GM20431 (cell line): Measurements from ENCODE around the gene PIK3R6.

Experiments used
- in situ Hi-C: fragments of 300-500 bp; cut with MseI, MboI; formaldehyde crosslinking; loops from one replicate; pipeline ENCODE4 v1.15.0; 2020; ENCODE audit warnings: low sequenced_read_pairs; ENCODE audit not compliant: unreplicated experiment

PIK3R6 gene

DNA sequence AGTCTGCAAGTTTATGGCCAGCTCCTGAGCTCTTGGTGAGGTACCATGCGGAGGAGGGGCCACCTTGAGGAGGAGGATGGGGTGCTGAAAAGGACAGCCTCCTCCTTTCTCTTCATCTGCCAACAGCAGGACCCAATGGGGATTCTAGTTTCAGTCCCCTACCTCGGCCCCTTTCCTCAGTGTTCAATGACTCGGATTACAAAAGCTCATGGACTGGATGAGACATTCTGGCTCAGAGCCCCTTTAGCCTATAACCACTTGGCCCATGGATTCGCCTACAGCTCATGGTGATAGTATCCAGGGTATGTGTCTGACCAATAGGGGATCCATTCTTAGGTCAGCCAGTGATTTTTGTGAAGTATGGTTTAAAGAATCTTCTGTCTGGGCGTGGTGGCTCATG is 8.5 kb upstream of the PIK3R6 start:
- in situ Hi-C loops: no loop called here

DNA sequence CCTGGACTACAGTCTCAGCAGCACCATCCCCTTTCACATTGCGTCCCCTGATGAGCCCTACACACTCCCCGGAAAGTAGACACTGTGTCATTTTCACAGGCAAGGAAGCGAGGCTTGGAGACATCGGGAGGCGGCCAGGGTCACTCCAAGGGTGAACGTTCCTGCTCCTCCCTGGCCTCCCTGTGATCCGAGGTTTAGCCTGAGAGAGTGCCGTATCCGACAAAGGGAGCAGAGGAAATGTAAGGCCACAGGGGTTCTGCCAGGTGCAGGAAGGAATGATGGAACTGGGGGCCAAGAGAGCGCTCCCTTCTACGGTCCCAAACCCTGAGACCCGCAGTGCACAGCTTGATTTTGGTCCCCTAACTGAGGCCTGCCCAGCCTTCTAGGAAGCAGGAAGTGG is 8.0 kb upstream of the PIK3R6 start:
- in situ Hi-C loops: no loop called here

DNA sequence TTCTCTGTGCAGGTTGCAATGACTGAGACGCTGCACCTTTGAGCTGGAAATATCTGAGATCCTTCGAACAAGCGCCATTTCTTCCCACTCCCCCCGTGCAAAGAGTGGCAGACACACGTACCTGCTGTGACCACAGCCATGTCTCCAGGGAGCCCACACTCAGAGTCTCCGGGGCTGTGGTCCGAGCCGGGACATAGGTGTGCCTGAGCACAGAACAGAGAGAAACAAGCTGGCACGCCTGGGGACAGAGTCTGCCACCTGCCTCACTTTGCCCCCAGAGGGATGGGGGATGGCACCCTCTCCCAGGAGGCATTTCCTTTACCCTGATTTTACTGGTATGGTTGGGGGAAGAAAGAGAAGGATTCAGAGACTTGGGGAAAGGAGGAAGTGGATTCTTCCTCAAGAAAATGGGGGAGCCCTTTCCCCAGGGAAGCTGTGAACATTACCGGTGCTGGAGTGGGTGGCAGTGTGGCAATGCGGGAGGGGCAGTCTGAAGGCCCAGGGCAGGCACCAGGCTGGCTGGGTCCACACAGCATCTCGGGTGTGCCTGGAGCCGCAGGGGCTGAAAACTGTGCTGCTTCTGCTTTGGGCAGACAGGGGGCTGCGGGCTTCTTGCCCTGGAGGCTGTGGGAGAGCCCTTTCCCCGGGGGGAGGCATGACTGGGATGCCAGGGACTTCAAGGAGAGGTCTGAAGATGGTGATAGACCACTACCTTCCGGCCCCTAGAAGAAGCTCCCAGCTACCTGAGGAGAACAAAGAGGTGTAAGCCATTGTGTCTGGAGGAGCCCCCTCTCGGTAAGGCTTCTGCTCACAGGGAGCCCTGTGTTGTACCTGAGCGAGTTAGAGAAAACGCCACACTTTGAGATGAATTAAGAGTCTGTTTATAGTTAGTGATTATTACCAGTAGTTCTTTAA is 6.6 kb upstream of the PIK3R6 start:
- in situ Hi-C loops: no loop called here

- in situ Hi-C loops: no loop called here
Observed at GRCh38 chr17:8872705-8873435, 5.4 kb upstream of the PIK3R6 start.

GRCh38 chr17:8872036-8872704 is 4.7 kb upstream of the PIK3R6 start:
- in situ Hi-C loops: no loop called here

- in situ Hi-C loops: no loop called here
Observed at GRCh38 chr17:8871081-8871581, 3.7 kb upstream of the PIK3R6 start.

- in situ Hi-C loops: no loop called here
Observed at GRCh38 chr17:8870406-8871040, 3.0 kb upstream of the PIK3R6 start.

DNA sequence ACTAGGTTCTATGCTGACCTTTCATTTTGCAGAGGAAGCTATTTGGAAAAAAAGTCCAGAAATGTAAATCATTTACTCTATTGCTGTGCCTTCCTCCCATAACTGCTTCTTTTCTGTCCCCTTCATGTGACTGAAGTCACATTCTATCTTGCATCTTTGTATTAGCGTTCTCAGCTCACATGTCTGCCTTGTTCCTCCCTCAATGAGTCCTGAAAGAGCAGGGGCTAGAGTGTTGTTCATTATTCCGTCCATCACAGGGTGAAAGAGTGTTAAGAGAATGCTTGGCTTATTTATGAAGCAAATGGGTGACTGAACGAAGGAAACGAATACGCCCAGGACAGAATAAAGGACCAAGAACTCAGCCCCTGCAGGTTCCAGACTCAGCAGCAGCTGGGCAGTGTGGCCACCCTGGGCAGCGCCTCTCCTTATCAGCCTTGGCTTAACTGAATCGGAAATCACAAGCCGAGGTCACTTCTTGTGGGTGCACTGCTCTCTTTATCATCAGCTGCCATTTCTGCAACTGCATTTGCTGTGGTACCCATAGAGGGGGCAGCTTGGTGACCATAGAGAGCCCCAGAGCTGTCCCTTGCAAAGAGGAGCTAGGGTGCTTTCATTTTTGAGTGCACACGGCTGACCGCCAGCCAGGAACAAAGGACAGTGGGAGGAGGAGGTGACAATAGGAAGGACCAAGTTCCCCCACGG is 1.8 kb upstream of the PIK3R6 start:
- in situ Hi-C loops: no loop called here

DNA sequence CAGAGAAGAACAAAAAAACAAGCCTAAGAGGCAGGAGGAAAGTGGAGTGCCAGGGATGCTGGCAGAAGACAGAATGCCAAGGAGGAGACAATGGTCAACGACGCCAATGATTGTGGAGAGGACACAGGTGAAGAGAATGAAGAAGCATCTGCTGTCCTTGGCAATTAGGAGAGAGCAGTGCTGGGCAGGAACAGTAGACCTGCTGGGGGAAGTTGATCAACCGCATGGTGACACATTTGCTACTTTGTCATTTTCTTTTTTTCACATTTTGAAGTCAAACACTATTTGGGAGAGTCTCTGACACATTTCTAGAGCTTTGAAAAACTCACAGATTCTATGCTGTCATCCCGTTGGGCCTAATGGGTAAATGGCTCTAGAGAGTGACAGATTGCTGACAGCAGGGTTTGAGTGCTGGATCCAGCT is 1.1 kb upstream of the PIK3R6 start:
- in situ Hi-C loops: no loop called here

GRCh38 chr17:8868092-8868491 is 618 bp upstream of the PIK3R6 start:
- in situ Hi-C loops: no loop called here

- in situ Hi-C loops: no loop called here
Observed at GRCh38 chr17:8865811-8866210, 1.7 kb downstream of the PIK3R6 start.

- in situ Hi-C loops: no loop called here
Observed at GRCh38 chr17:8865385-8865784, 2.1 kb downstream of the PIK3R6 start.

DNA sequence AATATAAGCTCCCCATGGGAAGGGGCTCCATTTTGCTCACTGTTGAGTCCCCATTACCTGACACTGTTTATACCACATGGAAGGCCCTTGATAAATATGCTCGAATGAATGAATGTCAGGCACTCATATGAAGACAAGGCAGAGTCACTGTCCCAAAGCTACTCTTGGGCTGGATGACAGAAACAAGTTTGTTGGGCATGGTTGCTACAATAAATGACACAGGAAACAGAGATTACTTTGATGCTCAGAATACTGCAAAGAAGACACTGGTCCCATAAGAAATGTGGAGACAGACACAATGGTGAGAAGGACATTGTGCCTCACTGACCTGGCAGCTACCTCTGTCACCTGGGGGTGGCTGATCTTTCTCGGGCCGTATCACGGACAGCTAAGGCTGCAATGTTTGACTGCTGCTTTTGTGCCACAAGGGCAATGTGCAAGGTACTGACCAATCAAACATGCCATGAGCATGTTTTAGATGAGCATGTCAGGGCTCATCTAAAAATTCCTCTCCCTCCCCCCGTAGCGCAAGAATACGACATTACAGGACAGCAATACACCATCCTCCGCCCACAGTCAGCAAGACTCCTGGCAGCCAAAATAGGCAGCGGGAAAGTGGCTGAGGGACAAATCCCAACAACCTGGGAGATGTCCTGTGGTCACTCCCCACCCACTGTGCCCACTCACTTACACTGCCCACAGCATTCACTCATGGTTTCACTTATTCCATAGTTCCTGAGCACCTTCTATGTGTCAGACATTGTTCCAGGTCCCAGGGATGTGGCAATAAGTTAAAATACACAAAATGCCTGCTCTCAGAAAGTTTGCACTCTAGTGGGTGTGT is 5.0 kb downstream of the PIK3R6 start:
- in situ Hi-C loops: no loop called here

DNA sequence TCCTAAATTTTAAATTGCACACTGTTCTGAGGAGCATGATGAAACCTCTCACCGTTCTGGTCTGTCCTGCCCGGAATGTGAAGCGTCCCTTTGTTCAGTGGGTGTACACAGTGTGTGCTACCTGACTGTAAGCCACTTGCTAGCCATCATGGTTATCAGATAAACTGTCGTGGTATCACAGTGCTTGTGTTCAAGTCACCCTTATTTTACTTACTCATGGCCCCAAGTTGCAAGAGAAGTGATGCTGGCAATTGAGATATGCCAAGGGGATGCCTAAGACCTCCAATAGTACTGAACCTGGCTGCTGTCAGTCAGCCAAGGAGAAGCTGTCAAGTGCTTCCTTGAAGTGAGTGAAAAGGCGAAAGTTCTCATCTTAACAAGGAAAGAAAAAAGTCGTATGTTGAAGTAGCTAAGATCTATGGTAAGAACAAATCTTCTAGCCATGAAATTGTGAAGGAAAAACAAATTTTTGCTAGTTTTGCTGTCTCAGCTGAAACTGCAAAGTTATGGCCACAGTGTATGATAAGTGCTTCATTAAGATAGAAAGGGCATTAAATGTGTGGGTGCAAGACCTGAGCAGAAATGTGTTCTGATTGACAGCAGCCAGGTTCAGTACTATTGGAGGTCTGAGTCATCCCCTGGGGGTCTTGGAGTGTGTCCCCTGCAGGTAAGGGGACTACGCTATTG is 5.8 kb downstream of the PIK3R6 start:
- in situ Hi-C loops: no loop called here

- in situ Hi-C loops: no loop called here
Observed at GRCh38 chr17:8859804-8860430, 7.6 kb downstream of the PIK3R6 start.

DNA sequence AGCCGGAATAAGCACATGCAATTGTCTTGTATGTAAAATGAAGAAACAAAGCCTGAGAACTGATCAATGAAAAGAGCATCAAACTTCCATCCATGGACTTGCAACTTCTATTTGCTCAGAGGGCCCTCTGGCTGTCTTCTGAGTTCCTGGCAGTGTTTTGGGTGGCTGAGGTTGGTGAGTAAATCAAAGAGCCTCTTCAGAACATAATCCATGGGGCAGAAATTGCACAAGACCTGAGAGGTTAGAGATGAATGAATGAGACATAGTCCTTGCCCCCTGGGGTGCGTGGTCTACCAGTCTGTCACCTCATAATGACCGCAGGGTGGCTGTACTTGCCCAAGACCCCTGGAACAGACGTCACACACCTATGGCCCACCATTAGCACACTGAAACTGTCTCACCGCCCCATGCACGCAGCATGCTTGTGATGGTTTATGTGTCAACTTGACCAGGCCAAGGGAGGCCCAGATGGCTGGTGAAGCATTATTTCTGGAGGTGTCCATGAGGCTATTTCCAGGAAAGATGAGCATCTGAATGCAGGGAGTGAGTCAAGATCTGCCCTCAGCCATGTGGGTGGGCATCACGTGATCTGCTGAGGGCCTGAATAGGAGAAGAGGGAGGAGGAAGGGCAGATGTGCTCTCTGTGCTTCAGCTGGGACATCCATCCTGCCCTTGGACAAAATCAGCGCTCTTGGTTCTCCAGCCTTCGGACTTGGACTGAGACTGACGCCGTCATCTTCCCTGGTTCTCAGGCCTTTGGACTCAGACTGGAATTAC is 8.3 kb downstream of the PIK3R6 start:
- in situ Hi-C loops: no loop called here

- in situ Hi-C loops: no loop called here
Observed at GRCh38 chr17:8857919-8858318, 9.6 kb downstream of the PIK3R6 start.
